GM12874 (cell line): ENCODE results near the gene KIF12.

Source experiments
- CTCF ChIP-seq: IDR thresholded peaks from 2 replicates; pipeline ENCODE4 v1.5.1; 2011; ENCODE audit warnings: low read depth, mild to moderate bottlenecking, control low read depth, low read length, moderate library complexity; ENCODE audit not compliant: insufficient read depth

The KIF12 gene

GRCh38 chr9:114126247-114127060 lies 27.4 kb upstream of the KIF12 start:
- TF ChIP-seq CTCF: no peak

GRCh38 chr9:114125476-114126013 lies 26.5 kb upstream of the KIF12 start:
- no peak for TF ChIP-seq CTCF

- no peak for TF ChIP-seq CTCF
Observed at GRCh38 chr9:114124666-114125475, 25.8 kb upstream of the KIF12 start.

GRCh38 chr9:114124138-114124537 lies 25.0 kb upstream of the KIF12 start:
- TF ChIP-seq CTCF: no peak

GRCh38 chr9:114123031-114123977 lies 24.2 kb upstream of the KIF12 start:
- TF ChIP-seq CTCF: no peak

- TF ChIP-seq CTCF: no peak
Observed at GRCh38 chr9:114122136-114123027, 23.3 kb upstream of the KIF12 start.
